ENCODE data around the gene CAST.

CAST gene

DNA sequence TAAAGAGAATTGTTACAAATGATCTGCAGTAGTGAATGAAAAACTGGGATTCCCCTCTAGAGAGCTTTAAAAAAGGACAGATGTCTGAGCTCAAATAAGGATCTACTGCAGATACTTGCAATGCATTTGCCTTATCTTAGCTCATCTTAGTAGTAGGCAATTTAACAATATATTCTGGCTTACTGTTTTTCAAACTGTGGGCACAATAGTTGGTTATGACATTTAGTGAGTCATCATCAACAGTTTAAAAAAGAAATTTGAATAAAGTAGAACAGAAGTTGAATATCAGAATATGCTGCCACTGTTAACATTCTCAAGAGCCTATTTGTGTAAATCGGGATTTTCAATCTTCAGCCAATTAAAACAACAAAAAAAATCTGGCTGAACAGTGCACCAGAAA is 6.7 kb upstream of the CAST start:
- Histone ChIP-seq H3K36me3 (ENCODE audit: insufficient read depth, low read length) (no peaks in the 10 kb centered on the region), H3K4me3 (ENCODE audit: low read depth, low read length, poor library complexity, severe bottlenecking) (no peak overlapping the region), H3K9me2 (ENCODE audit: low read depth, low read length) (no peaks in the 10 kb centered on the region), H3K9me3 (ENCODE audit: low read length) (no peaks in the 10 kb centered on the region), H3K79me2 (ENCODE audit: insufficient read depth, low read length) (no peaks in the 10 kb centered on the region), H3K9ac (ENCODE audit: low read length) (no peak overlapping the region), H3K27ac (ENCODE audit: low read depth, low read length, poor library complexity, severe bottlenecking) (no peak overlapping the region), H3K4me2 (ENCODE audit: low read length) (no peak overlapping the region), H3K27me3 (ENCODE audit: insufficient read depth, low read length) (no peaks in the 10 kb centered on the region), H4K20me1 (ENCODE audit: insufficient read depth, low read length) (no peaks in the 10 kb centered on the region), H3F3A (ENCODE audit: insufficient read depth, low read length) (no peaks in the 10 kb centered on the region), H3K4me1 (ENCODE audit: insufficient read depth, low read length, severe bottlenecking) (peaks cover 2% of the 10 kb centered on the region), H2AFZ (ENCODE audit: low read length) (no peak overlapping the region)
- TF ChIP-seq, protein P1, sequence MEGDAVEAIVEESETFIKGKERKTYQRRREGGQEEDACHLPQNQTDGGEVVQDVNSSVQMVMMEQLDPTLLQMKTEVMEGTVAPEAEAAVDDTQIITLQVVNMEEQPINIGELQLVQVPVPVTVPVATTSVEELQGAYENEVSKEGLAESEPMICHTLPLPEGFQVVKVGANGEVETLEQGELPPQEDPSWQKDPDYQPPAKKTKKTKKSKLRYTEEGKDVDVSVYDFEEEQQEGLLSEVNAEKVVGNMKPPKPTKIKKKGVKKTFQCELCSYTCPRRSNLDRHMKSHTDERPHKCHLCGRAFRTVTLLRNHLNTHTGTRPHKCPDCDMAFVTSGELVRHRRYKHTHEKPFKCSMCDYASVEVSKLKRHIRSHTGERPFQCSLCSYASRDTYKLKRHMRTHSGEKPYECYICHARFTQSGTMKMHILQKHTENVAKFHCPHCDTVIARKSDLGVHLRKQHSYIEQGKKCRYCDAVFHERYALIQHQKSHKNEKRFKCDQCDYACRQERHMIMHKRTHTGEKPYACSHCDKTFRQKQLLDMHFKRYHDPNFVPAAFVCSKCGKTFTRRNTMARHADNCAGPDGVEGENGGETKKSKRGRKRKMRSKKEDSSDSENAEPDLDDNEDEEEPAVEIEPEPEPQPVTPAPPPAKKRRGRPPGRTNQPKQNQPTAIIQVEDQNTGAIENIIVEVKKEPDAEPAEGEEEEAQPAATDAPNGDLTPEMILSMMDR (IDR thresholded peaks at IDR 0.05; ENCODE audit: low read length): no peak
- TF ChIP-seq EZH2 (IDR thresholded peaks at IDR 0.05; ENCODE audit: borderline replicate concordance, low read length): no peak

DNA sequence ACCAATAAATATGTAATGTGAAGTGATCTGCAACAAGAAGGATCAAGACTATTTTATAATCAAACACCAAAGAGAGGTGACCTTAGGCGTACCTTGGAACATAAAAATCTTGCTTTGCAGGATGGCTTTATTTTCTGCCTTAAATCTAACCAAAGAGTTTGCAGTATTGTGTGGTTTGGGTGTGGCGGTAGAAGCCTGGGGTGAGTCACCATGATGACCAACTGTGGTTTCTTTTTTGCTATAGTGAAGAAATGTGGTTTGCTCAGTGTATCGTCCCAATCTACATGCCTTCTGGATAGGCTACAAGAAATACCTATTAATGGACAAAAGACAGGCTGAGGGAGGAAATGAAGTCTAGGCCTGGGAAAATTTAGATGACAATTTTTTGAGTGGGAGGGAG is 5.1 kb upstream of the CAST start:
- H3K9ac ChIP-seq (ENCODE audit: low read length): no peak overlapping the region
- no peaks in the 10 kb centered on the region for H3K9me3 ChIP-seq (ENCODE audit: low read length)
- H3K4me2 ChIP-seq (ENCODE audit: low read length): no peak overlapping the region
- no peak overlapping the region for H2AFZ ChIP-seq (ENCODE audit: low read length)
- H3K9me2 ChIP-seq (ENCODE audit: low read depth, low read length): no peaks in the 10 kb centered on the region
- H3K36me3 ChIP-seq (ENCODE audit: insufficient read depth, low read length): no peaks in the 10 kb centered on the region
- TF ChIP-seq, protein P1 (IDR thresholded peaks at IDR 0.05; ENCODE audit: low read length): no peak
- no peak for TF ChIP-seq EZH2 (IDR thresholded peaks at IDR 0.05; ENCODE audit: borderline replicate concordance, low read length)
- peaks cover 13% of the 10 kb centered on the region for H3K4me1 ChIP-seq (ENCODE audit: insufficient read depth, low read length, severe bottlenecking)
- no peaks in the 10 kb centered on the region for H4K20me1 ChIP-seq (ENCODE audit: insufficient read depth, low read length)
- H3K27ac ChIP-seq (ENCODE audit: low read depth, low read length, poor library complexity, severe bottlenecking): no peak overlapping the region
- peaks cover 4% of the 10 kb centered on the region; the same call in 1 of the 2 replicates for H3F3A ChIP-seq (ENCODE audit: insufficient read depth, low read length)
- H3K4me3 ChIP-seq (ENCODE audit: low read depth, low read length, poor library complexity, severe bottlenecking): no peak overlapping the region
- no peaks in the 10 kb centered on the region for H3K79me2 ChIP-seq (ENCODE audit: insufficient read depth, low read length)
- no peaks in the 10 kb centered on the region for H3K27me3 ChIP-seq (ENCODE audit: insufficient read depth, low read length)

DNA sequence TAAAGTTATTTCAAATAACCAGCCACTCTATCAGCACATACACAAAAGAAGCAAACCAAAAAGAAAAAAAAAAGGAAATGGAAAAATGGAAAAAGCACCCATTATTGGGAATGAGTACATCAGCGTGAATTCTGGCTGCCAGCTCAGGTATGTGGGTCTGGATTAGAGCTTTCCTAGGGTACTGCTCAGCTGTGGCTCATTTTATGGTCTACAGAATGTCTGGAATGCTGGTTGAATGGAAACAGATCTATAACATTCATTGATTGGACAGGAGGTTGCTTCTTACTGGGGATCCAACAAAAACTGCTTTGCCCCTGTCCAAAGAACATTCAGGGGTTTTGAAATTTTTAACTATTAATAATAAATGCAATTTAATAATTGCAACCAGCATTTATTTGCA is 3.9 kb upstream of the CAST start:
- no peaks in the 10 kb centered on the region for H3K36me3 ChIP-seq (ENCODE audit: insufficient read depth, low read length)
- no peak overlapping the region for H3K27ac ChIP-seq (ENCODE audit: low read depth, low read length, poor library complexity, severe bottlenecking)
- peaks cover 4% of the 10 kb centered on the region; the same call in 1 of the 2 replicates for H3F3A ChIP-seq (ENCODE audit: insufficient read depth, low read length)
- peaks cover 14% of the 10 kb centered on the region for H3K4me1 ChIP-seq (ENCODE audit: insufficient read depth, low read length, severe bottlenecking)
- no peaks in the 10 kb centered on the region for H4K20me1 ChIP-seq (ENCODE audit: insufficient read depth, low read length)
- TF ChIP-seq, protein P1 (IDR thresholded peaks at IDR 0.05; ENCODE audit: low read length): no peak
- no peak for TF ChIP-seq EZH2 (IDR thresholded peaks at IDR 0.05; ENCODE audit: borderline replicate concordance, low read length)
- H3K27me3 ChIP-seq (ENCODE audit: insufficient read depth, low read length): no peaks in the 10 kb centered on the region
- no peaks in the 10 kb centered on the region for H3K79me2 ChIP-seq (ENCODE audit: insufficient read depth, low read length)
- H3K9ac ChIP-seq (ENCODE audit: low read length): no peak overlapping the region
- H2AFZ ChIP-seq (ENCODE audit: low read length): no peak overlapping the region
- H3K9me2 ChIP-seq (ENCODE audit: low read depth, low read length): no peaks in the 10 kb centered on the region
- no peaks in the 10 kb centered on the region for H3K9me3 ChIP-seq (ENCODE audit: low read length)
- H3K4me2 ChIP-seq (ENCODE audit: low read length): no peak overlapping the region
- no peak overlapping the region for H3K4me3 ChIP-seq (ENCODE audit: low read depth, low read length, poor library complexity, severe bottlenecking)

Measured in OCI-LY1 (cell line).